Measurements from ENCODE around the gene DAPK1.

The DAPK1 gene

DNA sequence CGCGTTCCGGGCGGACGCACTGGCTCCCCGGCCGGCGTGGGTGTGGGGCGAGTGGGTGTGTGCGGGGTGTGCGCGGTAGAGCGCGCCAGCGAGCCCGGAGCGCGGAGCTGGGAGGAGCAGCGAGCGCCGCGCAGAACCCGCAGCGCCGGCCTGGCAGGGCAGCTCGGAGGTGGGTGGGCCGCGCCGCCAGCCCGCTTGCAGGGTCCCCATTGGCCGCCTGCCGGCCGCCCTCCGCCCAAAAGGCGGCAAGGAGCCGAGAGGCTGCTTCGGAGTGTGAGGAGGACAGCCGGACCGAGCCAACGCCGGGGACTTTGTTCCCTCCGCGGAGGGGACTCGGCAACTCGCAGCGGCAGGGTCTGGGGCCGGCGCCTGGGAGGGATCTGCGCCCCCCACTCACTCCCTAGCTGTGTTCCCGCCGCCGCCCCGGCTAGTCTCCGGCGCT, at the start of gene DAPK1:
Gene DAPK1, plus strand, starts transcription at position 264 of the 442 bp plus-strand sequence. CDS start 1,211 bp downstream, outside the sequence.
- DNase-seq = no peak

DNA sequence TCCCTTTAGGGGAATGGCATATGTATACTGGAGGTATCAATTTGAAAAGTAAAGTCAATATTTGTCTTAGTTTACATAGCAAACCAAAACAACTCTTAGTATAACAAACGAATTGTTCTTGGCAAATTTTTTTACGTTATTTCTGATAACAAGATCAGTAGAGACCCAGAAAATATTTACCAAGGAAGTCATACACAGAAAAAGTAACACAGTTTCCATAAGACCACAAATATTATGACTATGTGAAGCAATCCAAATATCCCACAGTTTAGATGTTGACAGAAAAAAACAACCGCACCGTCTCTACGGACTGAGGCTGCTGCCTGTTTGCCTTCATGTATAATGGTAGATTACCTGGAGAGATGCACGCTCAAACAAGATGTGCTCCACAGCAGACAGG, 46.5 kb upstream of the DAPK1 start:
- no peak for DNase-seq

DNA sequence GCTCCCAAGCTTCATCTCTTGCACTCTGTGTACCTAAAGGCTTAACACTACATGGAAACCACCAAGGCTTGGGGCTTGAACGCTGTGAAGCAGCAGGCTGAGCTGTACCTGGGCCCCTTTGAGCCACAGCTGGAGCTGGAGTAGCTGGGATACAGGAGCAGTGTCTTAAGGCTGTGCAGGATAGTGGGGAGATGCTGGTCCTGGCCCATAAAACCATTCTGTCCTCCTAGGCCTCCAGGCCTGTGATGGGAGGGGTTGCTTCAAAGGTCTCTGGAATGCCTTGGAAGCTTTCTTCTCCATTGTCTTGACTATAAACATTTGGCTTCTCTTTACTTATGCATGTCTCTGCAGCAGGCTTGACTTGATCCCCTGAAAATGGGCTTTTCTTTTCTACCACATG, 42.3 kb upstream of the DAPK1 start:
- DNase-seq = no peak

- no peak for DNase-seq
These were observed 36.4 kb upstream of the DAPK1 start for GRCh38 chr9:87461256-87461655.

- DNase-seq = no peak
These were observed 33.3 kb upstream of the DAPK1 start for GRCh38 chr9:87464110-87464991.

DNA sequence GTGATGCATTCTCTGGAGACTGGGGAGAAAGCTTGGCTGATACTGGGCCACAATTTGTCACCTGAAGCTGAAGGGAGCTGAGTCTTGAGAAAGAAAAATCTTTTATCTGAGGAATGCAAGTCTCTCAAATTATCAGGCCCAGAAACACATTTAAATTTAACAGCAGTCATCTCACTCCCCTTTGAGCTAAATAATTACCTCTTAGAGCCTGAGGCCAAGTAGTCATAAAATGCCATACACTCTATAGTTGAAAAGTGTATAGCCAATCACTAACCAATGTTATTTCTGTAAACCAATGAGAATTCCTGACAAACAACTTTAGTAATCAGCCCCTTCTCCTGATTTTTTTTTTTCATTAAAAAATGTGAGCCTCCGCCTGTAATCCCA, 32.7 kb upstream of the DAPK1 start:
- DNase-seq = no peak

- no peak for DNase-seq
These were observed 31.9 kb upstream of the DAPK1 start for GRCh38 chr9:87465816-87466215.

- DNase-seq = no peak
These were observed 30.5 kb upstream of the DAPK1 start for GRCh38 chr9:87467187-87467586.

GRCh38 chr9:87469793-87470465, 27.7 kb upstream of the DAPK1 start:
- DNase-seq = no peak

GRCh38 chr9:87471746-87472145, 25.9 kb upstream of the DAPK1 start:
- no peak for DNase-seq

- DNase-seq = no peak
These were observed 22.2 kb upstream of the DAPK1 start for GRCh38 chr9:87475463-87475862.

DNA sequence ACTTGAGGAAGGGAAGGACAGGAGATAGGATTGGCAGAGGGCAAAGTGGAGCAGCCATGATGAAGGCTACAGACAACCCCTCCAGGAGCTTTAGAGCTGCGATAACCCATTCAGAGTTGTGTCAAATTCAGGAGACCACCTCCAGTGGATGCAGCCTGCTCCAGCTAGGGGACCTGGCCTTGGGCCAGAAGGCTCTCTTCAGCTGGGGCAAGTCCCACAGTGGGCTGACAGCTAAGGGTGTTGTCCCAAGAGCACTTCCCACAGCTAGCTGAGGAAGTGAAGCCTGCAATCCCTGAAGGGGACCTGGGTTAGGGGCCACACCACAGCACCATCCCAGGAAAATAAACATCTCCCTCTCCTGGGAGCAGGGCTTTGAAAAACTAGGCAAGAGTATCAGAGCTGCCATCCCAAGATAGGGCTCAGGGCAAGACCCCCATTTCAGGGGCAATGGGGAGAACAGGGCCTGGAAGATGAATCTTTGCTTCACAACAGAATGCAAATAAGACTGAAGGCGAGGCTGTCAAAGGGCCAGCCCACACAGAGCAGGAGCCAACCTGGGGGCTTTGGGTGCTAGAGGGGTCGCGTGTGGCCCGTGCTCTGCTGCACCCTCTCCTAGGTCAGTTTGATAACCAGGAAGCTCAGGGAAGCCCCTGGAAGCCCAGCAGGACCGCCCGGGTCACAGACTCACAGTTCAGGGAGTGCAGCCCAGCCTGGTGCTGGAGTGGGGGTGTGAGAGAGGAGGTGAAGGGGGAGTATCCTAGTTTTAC, 19.3 kb upstream of the DAPK1 start:
- no peak for DNase-seq

DNA sequence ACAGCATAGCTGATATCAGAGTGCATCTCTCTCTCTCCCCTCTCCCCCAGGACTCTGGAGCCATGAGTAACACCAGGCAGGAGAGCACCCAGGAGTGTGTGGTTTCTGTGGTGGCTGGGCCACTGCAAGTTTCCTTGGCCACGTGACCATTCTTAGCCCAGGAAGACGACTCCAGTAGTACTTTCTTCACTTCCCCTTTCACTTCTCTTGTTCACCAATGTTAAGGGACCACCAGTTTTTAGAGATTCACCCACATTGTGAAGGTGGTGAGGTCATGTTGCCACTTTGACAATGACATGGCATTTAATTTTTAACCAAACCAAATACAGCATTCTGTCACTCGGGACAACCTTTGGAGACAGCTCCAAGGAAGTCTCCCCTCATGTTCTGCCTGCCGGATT, 17.9 kb upstream of the DAPK1 start:
- DNase-seq = no peak

- DNase-seq = no peak
These were observed 15.5 kb upstream of the DAPK1 start for GRCh38 chr9:87481890-87482855.

DNA sequence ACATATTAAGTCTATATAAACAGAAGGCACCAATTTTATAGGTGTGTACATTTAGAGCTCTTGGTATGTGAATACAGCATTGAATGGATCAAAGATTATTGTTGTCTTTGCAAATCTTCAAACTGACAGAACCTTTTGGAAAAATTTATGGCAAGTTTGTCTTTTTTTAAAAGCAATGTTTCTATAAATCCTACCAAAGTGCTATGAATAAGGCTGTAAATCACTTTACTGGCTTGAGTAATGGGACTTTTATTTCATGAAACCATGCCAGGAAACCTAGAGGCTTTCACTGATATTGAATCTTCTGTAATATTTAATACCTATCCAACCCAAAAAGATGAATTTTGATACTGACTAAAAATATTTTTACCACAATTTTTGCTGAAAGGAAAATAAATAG, 7.4 kb upstream of the DAPK1 start:
- no peak for DNase-seq

- no peak for DNase-seq
These were observed 6.8 kb upstream of the DAPK1 start for GRCh38 chr9:87490907-87491306.

DNA sequence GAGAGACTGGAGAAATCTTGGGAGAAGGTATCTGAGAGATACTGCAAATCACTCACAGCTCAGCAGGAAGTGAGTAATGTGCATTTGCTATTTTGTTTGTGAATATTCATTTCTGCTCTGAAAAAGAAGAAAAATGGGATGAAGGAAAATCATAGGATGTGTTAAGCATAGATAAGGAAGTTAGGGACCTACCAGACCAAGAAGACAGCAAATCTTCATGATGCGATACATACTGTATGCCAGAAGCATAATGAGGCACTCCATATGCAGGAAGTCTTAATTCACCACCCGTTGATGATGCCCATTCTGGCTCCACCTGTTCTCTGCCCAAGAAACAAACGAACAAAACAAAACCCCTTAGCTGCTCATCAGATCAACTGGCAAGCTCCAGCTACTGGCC, 6.1 kb upstream of the DAPK1 start:
- no peak for DNase-seq

DNA sequence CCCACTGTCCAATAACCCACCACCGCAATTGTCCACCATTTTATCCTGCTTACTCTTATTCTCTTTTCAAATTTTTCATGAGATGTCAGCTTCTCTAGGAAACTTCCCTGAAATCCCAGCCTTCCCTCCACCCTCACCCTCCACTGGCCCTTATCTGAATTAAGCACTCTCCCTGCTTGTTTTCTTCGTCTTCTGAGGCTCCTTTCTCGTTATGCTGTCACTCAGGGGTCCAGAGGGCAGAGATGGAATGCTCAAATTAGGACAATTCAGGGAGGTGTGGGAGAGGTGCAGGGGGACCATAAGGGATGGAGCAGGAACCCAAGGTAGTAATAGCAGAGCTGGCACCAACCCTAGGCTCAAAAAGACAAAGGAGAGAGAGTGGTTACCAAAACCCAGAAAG, 5.0 kb upstream of the DAPK1 start:
- DNase-seq = no peak

- peak; percentile 63 for DNase-seq
These were observed 2.6 kb upstream of the DAPK1 start for GRCh38 chr9:87494970-87495471.

DNA sequence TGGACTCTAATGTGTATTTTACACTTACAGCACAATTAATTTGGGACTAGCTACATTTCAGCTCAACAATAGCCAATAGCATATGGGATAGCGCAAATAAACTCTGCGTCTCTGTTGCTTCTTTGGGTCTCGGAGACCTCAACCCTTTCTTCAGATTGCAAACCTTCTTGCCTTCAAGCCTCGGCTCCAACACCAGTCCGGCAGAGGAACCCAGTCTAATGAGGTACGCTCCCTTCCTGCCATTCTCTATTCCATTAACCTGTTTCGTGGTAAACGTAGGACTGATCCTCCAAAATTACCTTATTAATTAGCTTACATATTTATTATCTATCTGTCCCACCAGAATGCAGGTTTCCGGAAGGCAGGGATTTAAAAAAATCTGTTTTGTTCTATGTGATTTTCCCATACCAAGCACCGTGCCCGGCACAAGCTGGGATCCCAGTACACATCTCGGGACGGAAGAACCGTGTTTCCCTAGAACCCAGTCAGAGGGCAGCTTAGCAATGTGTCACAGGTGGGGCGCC, 525 bp upstream of the DAPK1 start:
- DNase-seq = no peak

DNA sequence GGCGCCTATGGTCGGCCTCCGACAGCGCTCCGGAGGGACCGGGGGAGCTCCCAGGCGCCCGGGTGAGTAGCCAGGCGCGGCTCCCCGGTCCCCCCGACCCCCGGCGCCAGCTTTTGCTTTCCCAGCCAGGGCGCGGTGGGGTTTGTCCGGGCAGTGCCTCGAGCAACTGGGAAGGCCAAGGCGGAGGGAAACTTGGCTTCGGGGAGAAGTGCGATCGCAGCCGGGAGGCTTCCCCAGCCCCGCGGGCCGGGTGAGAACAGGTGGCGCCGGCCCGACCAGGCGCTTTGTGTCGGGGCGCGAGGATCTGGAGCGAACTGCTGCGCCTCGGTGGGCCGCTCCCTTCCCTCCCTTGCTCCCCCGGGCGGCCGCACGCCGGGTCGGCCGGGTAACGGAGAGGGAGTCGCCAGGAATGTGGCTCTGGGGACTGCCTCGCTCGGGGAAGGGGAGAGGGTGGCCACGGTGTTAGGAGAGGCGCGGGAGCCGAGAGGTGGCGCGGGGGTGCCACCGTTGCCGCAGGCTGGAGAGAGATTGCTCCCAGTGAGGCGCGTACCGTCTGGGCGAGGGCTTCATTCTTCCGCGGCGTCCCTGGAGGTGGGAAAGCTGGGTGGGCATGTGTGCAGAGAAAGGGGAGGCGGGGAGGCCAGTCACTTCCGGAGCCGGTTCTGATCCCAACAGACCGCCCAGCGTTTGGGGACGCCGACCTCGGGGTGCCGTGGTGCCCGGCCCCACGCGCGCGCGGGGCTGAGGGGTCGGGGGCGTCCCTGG, 561 bp downstream of the DAPK1 start:
- no peak for DNase-seq
